Neutrophil (primary cell): ENCODE results near the gene SEMA3E.

ENCODE experiments used
- H3K27ac ChIP-seq: fragments of 200-600 bp; sonication (generic); 2 replicates; pipeline ENCODE4 v1.5.1; 2016; ENCODE audit warnings: mild to moderate bottlenecking, moderate library complexity
- H3K27me3 ChIP-seq: fragments of 200-600 bp; sonication (generic); 2 replicates; pipeline ENCODE4 v1.6.0; 2016; ENCODE audit warnings: mild to moderate bottlenecking
- H3K36me3 ChIP-seq: fragments of 200-600 bp; sonication (generic); 2 replicates; pipeline ENCODE4 v1.5.1; 2017
- H3K4me1 ChIP-seq, 2 experiments: fragments of 200-600 bp in 1 of 2; sonication (generic) in 1 of 2; 1 replicate in 1 of 2; 2 replicates in 1 of 2; pipeline versions ENCODE4 v1.5.1 to v1.6.1; 2013 to 2016; ENCODE audit warnings: low read depth in 1 of 2, low read length in 1 of 2, mild to moderate bottlenecking in 1 of 2, moderate library complexity in 1 of 2; ENCODE audit not compliant: control insufficient read depth in 1 of 2, insufficient read depth in 1 of 2
- H3K4me3 ChIP-seq, 2 experiments: fragments of 200-600 bp in 1 of 2; sonication (generic) in 1 of 2; 1 replicate in 1 of 2; 2 replicates in 1 of 2; pipeline ENCODE4 v1.5.1; 2013 to 2016; ENCODE audit warnings: low read depth in 1 of 2, low read length in 1 of 2, mild to moderate bottlenecking in 1 of 2, moderate library complexity in 1 of 2
- H3K9me3 ChIP-seq: fragments of 200-600 bp; sonication (generic); 2 replicates; pipeline ENCODE4 v1.5.1; 2016
- TF ChIP-seq, protein P1 (sequence below): fragments of 200-600 bp; sonication (generic); IDR thresholded peaks from 2 replicates; pipeline ENCODE4 v1.5.1; 2016; ENCODE audit warnings: antibody characterized with exemption

SEMA3E gene

DNA sequence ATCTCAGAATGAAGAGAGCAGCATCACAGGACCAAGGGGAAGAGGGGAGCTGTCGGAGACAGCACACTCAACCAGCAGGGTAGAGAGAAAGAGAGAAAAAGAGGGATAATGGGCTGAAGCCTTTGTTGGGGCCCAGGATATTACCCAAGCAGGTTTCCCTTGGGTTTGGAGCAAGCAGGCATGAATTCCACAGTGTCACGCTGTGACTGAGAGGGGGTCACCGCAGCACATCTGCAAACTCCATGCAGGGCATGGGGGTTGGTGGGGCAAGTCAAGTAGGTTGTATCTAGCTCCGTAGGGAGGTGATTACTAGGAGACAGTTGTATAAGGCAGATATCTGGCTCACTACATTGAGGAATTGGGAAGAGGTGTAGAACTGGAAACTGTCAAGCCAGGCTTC is 42.2 kb upstream of the SEMA3E start:
- no peaks in the 10 kb centered on the region for H3K27me3 ChIP-seq
- H3K4me3 ChIP-seq, result no peak overlapping the region
- H3K4me1 ChIP-seq, result no peaks in the 10 kb centered on the region
- H3K27ac ChIP-seq, result no peak overlapping the region
- no peaks in the 10 kb centered on the region for H3K9me3 ChIP-seq
- no peaks in the 10 kb centered on the region for H3K36me3 ChIP-seq
- TF ChIP-seq, protein P1, sequence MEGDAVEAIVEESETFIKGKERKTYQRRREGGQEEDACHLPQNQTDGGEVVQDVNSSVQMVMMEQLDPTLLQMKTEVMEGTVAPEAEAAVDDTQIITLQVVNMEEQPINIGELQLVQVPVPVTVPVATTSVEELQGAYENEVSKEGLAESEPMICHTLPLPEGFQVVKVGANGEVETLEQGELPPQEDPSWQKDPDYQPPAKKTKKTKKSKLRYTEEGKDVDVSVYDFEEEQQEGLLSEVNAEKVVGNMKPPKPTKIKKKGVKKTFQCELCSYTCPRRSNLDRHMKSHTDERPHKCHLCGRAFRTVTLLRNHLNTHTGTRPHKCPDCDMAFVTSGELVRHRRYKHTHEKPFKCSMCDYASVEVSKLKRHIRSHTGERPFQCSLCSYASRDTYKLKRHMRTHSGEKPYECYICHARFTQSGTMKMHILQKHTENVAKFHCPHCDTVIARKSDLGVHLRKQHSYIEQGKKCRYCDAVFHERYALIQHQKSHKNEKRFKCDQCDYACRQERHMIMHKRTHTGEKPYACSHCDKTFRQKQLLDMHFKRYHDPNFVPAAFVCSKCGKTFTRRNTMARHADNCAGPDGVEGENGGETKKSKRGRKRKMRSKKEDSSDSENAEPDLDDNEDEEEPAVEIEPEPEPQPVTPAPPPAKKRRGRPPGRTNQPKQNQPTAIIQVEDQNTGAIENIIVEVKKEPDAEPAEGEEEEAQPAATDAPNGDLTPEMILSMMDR, result no peak

DNA sequence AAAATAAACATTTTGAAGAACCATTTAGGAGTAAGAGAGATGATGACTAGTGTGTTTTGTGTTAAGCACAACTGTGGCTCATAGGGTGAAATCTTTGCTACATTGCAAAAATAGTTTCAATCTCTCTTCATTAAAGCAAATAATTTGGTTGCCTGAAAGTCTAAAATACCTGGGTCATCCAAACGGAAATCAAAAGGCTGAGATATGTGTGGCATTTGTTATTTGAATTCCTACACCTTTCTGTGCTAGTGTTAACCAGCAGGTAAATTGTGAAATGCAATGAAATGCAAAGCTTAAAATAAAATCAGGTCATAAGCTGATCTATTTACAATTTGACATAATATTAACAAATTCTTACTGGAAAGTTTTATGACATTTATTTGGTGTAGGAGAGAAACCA is 40.9 kb upstream of the SEMA3E start:
- H3K36me3 ChIP-seq, result no peaks in the 10 kb centered on the region
- H3K4me1 ChIP-seq, result no peaks in the 10 kb centered on the region
- H3K27ac ChIP-seq, result no peak overlapping the region
- TF ChIP-seq, protein P1, result no peak
- no peaks in the 10 kb centered on the region for H3K9me3 ChIP-seq
- H3K4me3 ChIP-seq, result no peak overlapping the region
- no peaks in the 10 kb centered on the region for H3K27me3 ChIP-seq

DNA sequence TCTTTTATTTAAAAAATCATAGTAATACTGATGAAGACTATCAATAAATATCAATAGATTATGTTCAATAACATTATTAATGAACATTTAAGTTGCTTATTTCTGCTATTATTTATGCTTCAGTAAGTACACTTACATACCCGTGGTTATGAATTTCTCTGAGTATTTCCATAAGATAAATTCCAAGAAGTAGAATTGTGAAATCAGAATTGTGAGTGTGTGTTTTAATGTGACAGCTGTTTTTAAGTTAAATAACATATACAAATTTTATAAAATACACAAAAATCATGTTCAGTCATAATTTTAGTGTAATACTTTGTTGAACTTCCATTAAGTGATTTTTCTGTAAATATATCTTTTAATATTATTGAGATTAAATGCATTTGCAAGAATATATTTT is 37.5 kb upstream of the SEMA3E start:
- no peaks in the 10 kb centered on the region for H3K4me1 ChIP-seq
- H3K36me3 ChIP-seq, result no peaks in the 10 kb centered on the region
- H3K27me3 ChIP-seq, result no peaks in the 10 kb centered on the region
- no peaks in the 10 kb centered on the region for H3K9me3 ChIP-seq
- TF ChIP-seq, protein P1, result no peak
- H3K4me3 ChIP-seq, result no peak overlapping the region
- H3K27ac ChIP-seq, result no peak overlapping the region

DNA sequence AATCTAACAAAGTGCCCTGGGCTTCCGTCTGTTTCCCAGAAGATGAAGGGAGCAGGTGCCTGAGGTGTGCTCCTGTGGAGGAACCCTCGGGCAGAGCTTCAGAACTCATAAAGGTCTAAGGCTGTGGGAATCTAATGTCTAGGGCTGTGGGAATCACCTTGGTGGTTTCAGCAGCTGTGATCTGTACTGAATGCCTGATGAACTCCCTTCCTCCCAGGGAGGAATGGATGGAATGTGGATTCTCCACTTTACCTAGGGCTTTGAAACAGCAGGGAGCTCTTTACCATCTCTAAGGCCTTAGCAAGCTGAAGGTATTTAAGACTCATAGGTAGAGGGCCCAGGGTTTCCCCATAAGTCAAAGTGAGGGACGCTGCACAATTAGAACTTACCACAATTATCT is 36.0 kb upstream of the SEMA3E start:
- Histone ChIP-seq H3K4me3 (no peak overlapping the region), H3K9me3 (no peaks in the 10 kb centered on the region), H3K4me1 (no peaks in the 10 kb centered on the region), H3K27me3 (no peaks in the 10 kb centered on the region), H3K36me3 (no peaks in the 10 kb centered on the region), H3K27ac (no peak overlapping the region)
- TF ChIP-seq, protein P1, result no peak

DNA sequence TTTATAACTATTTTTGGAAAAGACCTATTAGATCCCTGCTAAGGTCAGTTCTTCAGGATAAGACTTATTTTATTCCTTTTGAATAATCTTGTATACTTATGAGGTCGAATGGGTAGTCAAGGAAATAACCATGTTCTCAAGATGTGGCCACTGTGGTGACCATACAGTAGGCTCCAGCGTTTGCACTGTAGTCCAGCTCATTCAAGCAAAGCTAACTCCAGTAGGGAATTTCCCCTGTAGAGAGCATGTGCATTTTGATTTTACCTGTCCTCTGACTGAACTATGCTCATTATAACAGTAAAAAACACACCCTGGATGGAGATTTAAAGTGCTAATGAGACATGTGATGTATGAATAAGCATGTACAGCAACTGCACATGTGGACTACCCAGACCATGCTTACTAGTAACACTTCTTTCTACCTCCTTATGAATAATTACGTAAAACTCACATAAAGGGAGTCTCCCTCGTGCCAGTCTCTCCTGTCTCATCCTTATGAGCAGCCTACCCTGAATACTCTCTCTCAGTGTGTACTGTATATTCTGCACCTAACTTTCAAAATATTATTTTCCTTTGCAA is 32.4 kb upstream of the SEMA3E start:
- H3K4me3 ChIP-seq, result no peak overlapping the region
- H3K27ac ChIP-seq, result no peak overlapping the region
- H3K4me1 ChIP-seq, result no peaks in the 10 kb centered on the region
- no peaks in the 10 kb centered on the region for H3K9me3 ChIP-seq
- TF ChIP-seq, protein P1, result no peak
- no peaks in the 10 kb centered on the region for H3K27me3 ChIP-seq
- no peaks in the 10 kb centered on the region for H3K36me3 ChIP-seq
